Spleen (tissue), 7 donors: Measurements from ENCODE around the gene SRGAP3.

Experiments
- CTCF ChIP-seq, 11 experiments: fragments of 200-600 bp in 7 of 11; fragments of 450-650 bp in 4 of 11; sonication (generic) in 4 of 11; IDR thresholded peaks in 8 of 11; conservative IDR thresholded peaks in 3 of 11; 1 replicate in 7 of 11; 2 replicates in 4 of 11; pipeline versions ENCODE4 v1.4.0 to v1.8.0; 2016 to 2021; ENCODE audit warnings: antibody characterized with exemption in 11 of 11, inconsistent platforms in 4 of 11, mild to moderate bottlenecking in 1 of 11
- POLR2A ChIP-seq, 3 donors: fragments of 450-650 bp; IDR thresholded peaks; one replicate each; pipeline ENCODE4 v1.5.1; 2017; ENCODE audit warnings: antibody characterized with exemption in 3 of 3, mild to moderate bottlenecking in 1 of 3
- donor health status: DM: no; HTN: no; CAD: no; lungs with moderate emphysema.
- donor health status: DM: no; HTN: no; CAD: no.
- donor health status: DM: no; HTN: no; CAD: no.

- TF ChIP-seq CTCF (IDR thresholded peaks at IDR 0.05 in 8 of 11, conservative IDR thresholded peaks at IDR 0.05 in 3 of 11) (no peak), POLR2A (IDR thresholded peaks at IDR 0.05) (no peak)
Measured at GRCh38 chr3:9022305-9023225, 226.9 kb downstream of the SRGAP3 start.
